GM19395 (cell line): ENCODE measurements around the gene MPL.
"Not testable (repeated sequence)": the region's sequence is repeated elsewhere in the genome, so short reads cannot be mapped to it uniquely, and the experiment has no call there.

ENCODE experiments used
- ATAC-seq: cut with Tn5 transposase; IDR thresholded peaks from one replicate; pipeline ENCODE4 v1.9.1; 2021; ENCODE audit warnings: mild to moderate bottlenecking, moderate library complexity; ENCODE audit not compliant: unreplicated experiment

The MPL gene

GRCh38 chr1:43351421-43352350 is 14.1 kb downstream of the MPL start:
- no peak for ATAC-seq

DNA sequence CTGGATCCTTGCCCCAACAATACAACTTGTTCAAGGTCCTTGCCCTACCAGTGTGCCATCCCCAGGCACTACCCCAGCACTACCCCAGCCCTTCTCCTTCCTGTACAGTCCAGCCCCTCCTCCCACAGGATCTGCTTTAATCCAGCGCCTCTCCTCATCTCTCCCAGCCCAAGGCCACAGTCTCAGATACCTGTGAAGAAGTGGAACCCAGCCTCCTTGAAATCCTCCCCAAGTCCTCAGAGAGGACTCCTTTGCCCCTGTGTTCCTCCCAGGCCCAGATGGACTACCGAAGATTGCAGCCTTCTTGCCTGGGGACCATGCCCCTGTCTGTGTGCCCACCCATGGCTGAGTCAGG is 14.7 kb downstream of the MPL start:
- ATAC-seq = no peak

DNA sequence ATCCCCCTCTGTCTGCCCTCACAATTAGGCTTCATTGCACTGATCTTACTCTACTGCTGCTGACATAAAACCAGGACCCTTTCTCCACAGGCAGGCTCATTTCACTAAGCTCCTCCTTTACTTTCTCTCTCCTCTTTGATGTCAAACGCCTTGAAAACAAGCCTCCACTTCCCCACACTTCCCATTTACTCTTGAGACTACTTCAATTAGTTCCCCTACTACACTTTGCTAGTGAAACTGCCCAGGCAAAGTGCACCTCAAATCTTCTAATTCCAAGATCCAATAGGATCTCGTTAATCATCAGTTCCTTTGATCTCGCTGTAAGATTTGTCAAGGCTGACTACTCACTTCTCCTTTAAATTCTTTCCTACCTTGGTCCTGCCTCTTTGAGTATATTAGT is 15.3 kb downstream of the MPL start:
- ATAC-seq = no peak

DNA sequence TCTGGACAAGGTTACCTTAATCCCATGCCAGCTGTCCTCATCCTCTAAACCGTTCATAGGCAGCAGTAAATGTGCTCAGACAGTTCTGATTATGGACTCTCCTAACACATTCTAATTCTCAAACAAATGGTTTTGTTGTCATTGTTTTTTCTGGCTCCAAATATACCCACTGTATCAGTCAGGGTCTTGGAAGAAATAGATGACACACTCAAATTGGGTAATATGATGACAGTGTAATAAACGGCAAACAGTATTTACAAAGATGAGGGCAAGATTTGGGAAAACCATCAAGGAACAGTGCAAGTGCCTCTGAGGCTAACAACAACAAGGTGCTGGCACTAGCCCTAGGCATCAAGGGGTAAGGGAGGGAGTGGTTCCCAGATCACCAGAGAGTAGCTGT is 16.9 kb downstream of the MPL start:
- no peak for ATAC-seq

DNA sequence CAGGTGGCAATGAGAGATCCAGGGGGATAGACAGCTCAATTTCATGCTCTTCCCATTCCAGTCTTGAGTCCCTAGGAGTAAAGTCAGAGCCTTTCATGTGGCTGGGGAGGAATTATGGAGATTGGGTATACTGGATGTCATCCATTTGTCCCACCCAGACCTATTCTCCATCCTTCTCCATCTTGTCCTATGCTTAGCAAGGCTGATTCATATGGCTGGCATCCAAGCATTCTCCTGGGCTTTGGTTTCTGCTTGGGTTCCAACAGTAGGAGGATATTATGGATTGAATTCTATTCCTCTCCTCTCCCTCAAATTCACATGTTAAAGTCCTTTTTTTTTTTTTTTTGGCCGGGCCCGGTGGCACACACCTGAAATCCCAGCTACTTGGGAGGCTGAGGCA is 17.3 kb downstream of the MPL start:
- ATAC-seq = no peak

DNA sequence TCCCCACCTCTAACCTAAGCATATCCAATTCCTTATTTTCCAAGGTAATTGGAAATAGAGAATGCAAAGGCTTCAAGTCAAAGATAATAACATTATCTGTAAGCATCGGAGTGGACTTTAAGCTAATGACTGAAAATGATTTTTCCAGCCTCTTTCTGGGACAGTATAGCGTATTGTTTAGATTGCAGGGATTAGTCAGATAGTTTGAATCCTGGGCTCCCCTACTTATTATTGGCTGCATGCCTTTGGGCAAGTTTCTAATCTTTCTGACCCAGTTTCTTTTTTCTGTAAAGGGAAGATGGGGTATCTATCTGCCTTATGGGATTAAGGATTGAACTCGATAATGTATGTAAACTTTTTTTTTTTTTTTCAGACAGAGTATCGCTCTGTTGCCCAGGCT is 19.6 kb downstream of the MPL start:
- no peak for ATAC-seq

DNA sequence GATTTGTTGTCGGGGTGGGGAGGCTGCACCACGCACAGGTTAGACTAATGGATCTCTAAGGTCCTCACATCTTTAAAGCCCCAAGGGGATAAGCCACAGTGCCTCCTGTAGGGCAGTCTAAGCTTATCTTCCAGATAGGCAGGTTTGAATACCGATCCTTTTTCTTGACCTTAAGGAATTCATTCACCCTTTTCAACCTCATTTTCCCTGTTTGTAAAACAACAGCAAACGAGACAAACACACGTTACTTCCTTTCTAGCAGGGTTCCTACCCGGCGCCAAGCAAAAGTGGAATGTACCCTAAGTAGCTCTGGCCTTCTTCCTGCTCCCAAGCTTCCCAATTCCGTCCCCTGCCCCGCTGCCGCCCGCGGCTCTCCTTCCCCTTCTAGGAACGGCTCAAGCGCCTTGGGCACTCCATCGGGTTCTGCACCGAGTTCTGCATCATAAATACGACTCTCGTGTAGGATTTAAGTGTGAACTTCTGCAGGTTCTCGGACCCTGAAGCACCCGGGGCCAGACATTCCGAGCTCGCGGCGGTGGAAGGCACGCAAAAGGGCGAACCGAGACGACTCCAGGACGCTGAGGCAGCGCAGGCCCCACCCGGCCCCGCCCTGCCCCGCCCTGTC is 20.6 kb downstream of the MPL start:
- peak; percentile 22 for ATAC-seq

- peak; percentile 95 for ATAC-seq
Observed at GRCh38 chr1:43358746-43359693, 21.4 kb downstream of the MPL start, which contains the start of gene CDC20. Gene CDC20 (plus strand): TSS chr1:43358981. CDS start chr1:43359216, 235 bp downstream.

DNA sequence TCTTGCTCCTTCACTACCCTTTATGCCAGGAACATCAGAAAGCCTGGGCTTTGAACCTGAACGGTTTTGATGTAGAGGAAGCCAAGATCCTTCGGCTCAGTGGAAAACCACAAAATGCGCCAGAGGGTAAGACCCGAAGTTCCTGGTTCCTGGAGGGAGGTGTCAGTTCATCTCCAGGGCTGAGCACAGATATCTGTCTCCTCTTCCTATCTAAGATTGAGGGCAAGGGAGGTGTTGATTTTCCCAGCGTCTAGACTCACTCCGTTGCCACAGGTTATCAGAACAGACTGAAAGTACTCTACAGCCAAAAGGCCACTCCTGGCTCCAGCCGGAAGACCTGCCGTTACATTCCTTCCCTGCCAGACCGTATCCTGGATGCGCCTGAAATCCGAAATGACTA is 22.1 kb downstream of the MPL start:
- ATAC-seq = no peak

DNA sequence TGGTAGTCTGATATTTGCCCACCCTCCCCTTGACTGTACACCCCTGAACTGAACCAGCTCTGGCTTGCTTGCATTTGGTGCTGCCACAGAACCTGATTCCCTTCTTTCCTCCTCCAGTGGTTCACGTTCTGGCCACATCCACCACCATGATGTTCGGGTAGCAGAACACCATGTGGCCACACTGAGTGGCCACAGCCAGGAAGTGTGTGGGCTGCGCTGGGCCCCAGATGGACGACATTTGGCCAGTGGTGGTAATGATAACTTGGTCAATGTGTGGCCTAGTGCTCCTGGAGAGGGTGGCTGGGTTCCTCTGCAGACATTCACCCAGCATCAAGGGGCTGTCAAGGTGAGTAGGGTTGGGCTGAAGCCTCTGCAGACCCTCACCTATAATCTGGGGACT is 23.0 kb downstream of the MPL start:
- no peak for ATAC-seq

DNA sequence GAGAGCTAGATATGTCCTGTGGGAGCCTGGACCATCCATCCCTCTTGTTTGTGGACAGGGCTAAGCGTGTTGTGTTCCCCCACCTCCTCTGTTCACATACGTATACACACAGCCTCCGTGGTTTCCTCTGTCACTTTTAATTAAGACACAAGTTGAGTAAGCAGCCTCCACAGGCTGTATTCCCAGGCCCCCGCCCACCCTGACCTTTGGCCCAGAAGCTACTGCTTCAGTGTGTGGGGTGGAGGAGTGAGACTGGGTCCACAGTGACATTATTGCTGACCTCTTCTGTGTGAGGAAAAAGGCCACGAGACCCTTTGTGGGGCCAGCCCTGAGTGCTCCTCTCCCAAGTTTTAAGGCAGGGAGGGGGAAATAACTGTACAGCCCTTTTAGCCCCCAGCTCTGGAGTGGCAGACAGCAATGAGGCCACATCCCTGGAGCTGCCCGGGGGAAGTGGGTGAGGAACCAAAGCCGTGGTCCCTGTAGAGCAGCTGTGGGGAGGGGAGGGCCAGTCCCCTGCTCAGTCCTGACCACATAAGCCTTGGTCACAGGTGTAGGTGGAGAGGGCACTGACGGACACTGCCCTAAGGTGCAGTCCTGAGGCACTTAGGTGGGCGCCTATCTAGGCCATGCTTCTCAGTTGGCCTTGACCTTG is 25.8 kb downstream of the MPL start:
- no peak for ATAC-seq

GRCh38 chr1:43363935-43364525 is 26.4 kb downstream of the MPL start:
- ATAC-seq = no peak

DNA sequence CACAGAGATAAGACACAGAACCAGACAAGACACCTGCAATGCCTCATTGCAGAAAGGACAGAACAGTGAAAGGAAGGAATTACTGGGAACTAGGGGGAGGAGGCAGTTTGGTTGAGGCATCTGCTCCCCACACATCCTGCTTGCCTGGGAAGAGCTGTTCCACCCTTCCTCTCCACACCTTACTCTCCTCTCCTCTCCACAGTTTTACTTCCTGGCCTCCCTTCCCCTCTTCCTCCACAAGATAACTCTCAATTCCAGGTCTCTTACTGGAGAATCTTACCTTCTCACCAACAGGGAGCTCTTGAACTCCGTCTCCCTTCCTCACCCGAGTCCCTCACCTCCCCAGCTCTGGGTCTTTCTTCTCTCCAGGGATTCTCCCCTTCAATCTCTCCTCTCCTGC is 28.1 kb downstream of the MPL start:
- no peak for ATAC-seq

- ATAC-seq = no peak
Observed at GRCh38 chr1:43366179-43366578, 28.6 kb downstream of the MPL start.

GRCh38 chr1:43366601-43367025 is 29.0 kb downstream of the MPL start:
- ATAC-seq = no peak

DNA sequence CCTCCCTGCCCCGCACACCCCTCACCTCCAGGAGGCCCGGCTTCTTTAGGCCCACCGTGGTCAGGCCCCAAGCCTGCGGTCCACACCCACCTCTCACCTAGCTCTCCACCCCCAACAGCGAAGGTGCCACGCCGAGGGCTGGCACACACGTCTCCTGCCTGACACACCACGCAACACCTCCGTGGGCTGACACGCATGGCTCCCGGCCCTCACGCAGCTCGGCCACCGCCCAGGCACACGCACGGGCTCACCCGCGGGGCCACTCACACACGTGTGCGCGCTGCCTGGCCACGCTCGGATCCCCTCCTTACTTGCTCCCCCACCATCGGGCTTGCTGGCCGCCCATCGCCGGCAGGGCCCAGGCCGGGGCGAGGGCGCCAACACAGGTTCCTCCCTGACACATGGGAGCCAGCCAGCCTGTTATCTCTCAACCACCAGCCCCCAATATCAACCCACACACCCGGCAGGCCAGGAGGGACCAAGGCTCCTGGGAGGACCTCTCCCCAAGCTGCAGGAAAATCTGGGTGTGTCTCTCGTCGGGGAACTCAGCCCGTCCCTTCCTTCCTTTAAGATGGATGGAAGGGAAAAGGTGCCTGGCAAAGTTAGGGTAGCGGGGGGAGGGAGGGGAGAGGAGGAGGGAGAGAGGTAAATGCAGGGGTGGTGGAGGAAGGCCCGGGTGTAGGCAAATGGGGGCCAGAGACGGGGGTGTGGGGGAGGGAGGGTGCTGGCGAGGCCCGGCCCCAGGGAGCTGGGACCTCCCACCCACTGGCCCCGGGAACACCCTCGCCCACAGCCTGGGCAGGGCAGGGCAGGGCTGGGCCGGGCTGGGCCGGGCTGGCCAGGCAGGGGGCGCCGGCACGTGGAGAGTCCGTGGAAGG is 29.6 kb downstream of the MPL start:
- peak; percentile 40 for ATAC-seq

DNA sequence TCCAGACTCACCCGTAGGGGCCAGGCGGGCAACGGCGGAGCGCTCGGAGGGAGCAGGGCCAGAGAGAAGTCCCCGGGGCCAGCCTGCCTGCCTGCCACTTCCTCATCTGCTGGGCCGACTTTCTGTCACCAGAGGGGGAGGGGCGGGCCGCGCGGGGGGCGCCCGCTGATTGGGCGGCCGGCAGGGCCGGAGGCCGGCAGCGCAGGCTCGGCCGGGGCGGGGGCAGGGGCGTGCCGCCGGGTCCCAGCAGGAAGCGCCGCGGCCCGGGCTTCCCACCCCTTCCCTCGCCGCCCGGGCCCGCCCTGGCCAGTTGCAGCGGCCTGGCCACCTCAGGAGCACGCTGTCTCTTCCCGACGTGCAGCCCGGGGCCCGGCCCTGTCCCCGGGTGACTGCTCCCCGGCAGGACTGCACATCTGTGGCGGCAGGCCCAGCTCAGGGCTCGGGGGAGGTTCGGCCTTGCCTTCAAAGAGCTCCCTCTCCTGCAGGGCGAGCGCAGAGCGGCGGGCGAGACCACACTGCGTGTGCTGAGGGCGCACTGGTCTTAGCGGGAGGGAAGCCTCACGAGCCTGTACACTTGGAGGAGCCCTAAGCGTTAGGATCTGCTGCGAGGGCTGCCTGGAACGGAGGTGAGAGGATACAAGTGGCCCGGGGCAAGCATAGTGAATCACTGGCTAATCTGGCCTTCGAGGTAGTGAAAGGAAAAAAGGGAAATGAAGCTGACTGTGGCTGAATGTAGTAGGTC is 30.5 kb downstream of the MPL start, which contains the start of gene ELOVL1:
Gene ELOVL1 (minus strand): TSS at position 108 of the 742 bp plus-strand sequence. CDS start 2,402 bp downstream, outside the sequence.
- peak; percentile 65 for ATAC-seq

DNA sequence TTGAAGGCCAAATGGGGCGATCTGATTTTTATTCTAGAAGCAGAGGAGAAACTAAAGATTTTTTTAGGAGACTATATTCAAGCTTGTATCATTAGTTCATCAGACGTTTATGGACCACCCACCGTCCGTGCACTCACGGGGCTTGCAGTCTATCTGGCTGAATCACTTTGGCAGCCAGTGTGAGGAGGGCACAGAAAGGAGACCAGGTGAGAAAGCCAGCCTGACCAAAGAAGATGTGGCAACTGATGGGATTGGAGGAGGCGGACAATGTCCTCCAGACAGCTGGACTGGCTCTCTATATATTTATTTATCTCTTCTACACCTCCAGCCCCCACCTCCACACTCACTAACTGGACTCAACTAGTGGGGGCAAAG is 31.0 kb downstream of the MPL start:
- ATAC-seq = peak; percentile 13

DNA sequence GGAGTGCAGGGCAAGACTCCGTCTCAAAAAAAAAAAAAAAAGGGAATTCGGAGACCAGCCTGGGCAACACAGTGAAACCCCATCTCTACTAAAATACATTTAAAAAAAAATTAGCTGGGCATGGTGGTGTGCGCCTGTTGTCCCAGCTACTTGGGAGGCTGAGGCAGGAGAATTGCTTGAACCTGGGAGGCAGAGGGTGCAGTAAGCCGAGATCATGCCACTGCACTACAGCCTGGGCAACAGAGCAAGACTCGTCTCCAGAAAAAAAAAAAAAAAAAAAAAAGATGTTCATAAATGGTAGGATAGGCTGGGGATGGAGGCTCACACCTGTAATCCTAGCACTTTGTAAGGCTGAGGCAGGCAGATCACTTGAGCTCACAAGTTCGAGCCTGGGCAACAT is 32.2 kb downstream of the MPL start:
- not testable (repeated sequence) for ATAC-seq
